Measurements from ENCODE around the gene HDAC6. TPM values are rescaled to one million over a fixed set of nuclear protein-coding genes. Genes with fewer than 3 reads are reported as not detected.

The HDAC6 gene
- total RNA-seq, 4 donors from 2014 or later, result 55.3 to 90.2 (median 67.9) TPM

DNA sequence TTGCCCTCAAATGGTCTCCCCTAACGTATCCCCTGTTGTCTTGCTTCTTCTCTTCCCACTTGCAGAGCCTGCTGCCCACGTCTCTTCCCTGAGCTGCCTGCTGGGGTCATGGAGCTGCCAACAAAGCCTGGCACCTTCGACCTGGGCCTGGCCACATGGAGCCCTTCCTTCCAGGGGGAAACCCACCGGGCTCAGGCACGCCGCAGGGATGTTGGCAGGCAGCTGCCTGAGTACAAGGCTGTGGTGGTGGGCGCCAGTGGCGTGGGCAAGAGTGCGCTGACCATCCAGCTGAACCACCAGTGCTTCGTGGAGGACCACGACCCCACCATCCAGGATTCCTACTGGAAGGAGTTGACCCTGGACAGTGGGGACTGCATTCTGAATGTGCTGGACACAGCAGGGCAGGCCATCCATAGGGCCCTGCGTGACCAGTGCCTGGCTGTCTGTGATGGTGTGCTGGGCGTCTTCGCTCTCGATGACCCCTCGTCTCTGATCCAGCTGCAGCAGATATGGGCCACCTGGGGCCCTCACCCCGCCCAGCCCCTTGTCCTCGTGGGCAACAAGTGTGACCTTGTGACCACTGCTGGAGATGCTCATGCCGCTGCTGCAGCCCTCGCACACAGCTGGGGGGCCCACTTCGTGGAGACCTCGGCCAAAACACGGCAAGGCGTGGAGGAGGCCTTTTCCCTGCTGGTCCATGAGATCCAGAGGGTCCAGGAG is 27.3 kb downstream of the HDAC6 start:
- TF ChIP-seq POLR2A (IDR thresholded peaks at IDR 0.05), result no peak
- TF ChIP-seq, protein P1, sequence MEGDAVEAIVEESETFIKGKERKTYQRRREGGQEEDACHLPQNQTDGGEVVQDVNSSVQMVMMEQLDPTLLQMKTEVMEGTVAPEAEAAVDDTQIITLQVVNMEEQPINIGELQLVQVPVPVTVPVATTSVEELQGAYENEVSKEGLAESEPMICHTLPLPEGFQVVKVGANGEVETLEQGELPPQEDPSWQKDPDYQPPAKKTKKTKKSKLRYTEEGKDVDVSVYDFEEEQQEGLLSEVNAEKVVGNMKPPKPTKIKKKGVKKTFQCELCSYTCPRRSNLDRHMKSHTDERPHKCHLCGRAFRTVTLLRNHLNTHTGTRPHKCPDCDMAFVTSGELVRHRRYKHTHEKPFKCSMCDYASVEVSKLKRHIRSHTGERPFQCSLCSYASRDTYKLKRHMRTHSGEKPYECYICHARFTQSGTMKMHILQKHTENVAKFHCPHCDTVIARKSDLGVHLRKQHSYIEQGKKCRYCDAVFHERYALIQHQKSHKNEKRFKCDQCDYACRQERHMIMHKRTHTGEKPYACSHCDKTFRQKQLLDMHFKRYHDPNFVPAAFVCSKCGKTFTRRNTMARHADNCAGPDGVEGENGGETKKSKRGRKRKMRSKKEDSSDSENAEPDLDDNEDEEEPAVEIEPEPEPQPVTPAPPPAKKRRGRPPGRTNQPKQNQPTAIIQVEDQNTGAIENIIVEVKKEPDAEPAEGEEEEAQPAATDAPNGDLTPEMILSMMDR (IDR thresholded peaks at IDR 0.05), result no peak
- intact Hi-C loops (cut with DNase I; ENCODE audit: low total_unique reads), result no loop called here
- DNase-seq (ENCODE audit: low spot score in 2 of 2), result no peak
- no peak overlapping the region for H3K4me3 ChIP-seq (ENCODE audit: low read depth, poor library complexity, severe bottlenecking)
- WGBS, 2 donors, result 90% methylated on average over 13 to 18 of the region's 24 CpGs

DNA sequence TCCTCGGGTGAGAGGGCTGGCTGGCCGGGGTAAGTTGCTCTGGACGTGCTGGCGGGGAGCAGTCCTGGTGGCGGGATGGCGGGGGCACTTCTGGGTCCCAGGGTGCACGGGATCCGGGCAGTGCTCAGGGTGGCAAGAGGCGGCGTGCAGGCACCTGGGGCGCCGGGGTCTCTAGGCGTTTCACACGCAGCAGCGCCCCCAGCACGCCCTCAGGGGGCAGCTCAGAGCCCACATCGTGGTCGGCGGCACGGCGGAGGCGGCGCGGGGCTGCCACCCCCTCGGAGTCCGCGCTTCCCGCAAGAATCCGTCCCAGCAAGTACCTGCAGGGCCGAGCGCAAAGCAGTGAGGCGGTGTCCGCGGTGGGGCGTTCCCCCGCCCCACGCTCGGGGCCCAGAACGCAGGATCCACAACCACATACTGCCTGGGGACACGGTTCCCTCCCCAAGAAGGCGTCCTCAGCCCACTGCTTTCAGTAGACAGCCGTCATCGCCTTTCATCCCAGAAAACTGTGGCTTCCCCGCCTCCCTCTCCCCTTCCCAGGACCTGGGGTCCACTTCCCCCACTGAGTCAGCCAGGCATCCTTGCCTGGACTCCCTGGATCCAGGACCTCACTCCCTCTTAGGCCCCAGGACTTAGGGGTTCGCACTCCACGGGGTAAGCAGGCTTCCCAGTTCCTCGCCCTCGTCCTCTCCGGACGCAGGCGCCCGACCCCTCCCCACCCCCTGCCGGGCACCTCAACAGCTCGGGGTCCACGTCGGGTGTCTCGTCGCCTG is 29.5 kb downstream of the HDAC6 start:
- WGBS, 2 donors, result 19 to 46% methylated on average over 8 to 58 of the region's 58 CpGs
- intact Hi-C loops (cut with DNase I; ENCODE audit: low total_unique reads), result no loop called here
- TF ChIP-seq POLR2A (IDR thresholded peaks at IDR 0.05), result no peak
- TF ChIP-seq, protein P1 (IDR thresholded peaks at IDR 0.05), result no peak
- H3K4me3 ChIP-seq (ENCODE audit: low read depth, poor library complexity, severe bottlenecking), result no peak overlapping the region
- no peak for DNase-seq (ENCODE audit: low spot score in 2 of 2)

DNA sequence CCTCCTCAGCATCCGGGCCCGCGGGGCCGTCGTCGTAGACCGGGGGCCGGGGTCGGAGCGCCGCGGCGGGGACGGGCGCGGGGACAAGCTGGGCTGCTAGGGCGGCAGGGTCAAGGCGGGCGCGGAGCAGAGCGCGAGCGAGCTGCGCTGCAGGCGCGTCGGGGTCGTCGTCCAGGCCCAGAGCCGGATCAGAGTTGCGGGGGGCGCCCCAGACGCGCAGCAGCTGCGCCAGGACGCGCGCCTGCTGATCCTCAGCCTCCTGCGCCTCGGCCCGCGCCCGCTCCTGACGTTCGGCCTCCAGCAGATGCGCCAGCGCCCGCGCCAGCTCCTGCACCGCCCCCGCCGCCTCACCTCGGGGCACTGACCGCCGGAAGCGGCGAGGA is 30.0 kb downstream of the HDAC6 start:
- no peak for TF ChIP-seq POLR2A (IDR thresholded peaks at IDR 0.05)
- TF ChIP-seq, protein P1 (IDR thresholded peaks at IDR 0.05), result no peak
- intact Hi-C loops (cut with DNase I; ENCODE audit: low total_unique reads), result no loop called here
- no peak for DNase-seq (ENCODE audit: low spot score in 2 of 2)
- 48% methylated on average over 57 of the region's 57 CpGs; no CpG with 5 or more reads in 1 of the 2 donors for WGBS, 2 donors
- H3K4me3 ChIP-seq (ENCODE audit: low read depth, poor library complexity, severe bottlenecking), result no peak overlapping the region

DNA sequence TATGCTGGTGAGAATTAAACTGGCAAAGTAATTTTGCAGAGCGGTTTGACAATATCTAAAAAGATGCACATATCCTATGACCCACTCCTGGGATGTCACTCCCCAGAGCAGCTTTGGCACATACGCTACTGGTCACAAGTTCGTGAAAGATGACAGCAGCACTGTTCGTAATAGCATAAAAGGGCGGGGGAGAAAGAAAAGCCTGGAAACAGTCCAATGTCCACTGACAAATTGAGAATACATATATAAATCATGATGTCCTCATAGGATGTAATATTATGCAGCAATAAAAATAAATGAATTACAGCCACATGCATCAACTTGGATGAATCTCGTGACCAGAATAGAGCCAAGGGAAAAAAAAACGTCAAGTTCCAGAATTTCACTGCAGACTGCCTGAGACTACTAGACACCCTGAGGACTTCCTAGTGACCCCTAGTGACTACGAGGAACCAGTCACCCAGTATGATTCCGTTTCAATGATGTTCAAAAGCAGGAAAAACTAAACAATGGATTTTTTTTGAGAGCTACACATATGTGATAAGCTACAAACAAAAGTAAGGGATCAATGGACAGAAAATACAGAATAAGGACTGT is 31.8 kb downstream of the HDAC6 start:
- DNase-seq (ENCODE audit: low spot score in 2 of 2), result no peak
- WGBS, 2 donors, result 39 to 50% methylated on average over 9 of the region's 9 CpGs
- TF ChIP-seq, protein P1 (IDR thresholded peaks at IDR 0.05), result no peak
- TF ChIP-seq POLR2A (IDR thresholded peaks at IDR 0.05), result no peak
- H3K4me3 ChIP-seq (ENCODE audit: low read depth, poor library complexity, severe bottlenecking), result no peak overlapping the region
- intact Hi-C loops (cut with DNase I; ENCODE audit: low total_unique reads), result no loop called here

DNA sequence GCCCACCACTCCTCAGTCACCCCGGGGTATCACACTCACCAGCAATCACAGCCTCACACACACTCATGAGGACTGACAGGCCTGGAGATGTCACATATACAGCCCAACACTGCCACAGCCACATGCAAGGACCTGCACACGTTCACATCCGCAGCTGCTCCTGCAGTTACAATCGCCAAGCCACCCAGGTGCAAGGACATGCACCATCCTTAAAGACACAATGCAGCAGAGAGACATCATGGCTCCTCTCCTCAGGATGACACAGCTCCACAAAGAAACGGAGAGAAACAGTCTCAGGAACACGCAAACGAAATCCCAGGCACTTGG is 32.5 kb downstream of the HDAC6 start:
- no peak for DNase-seq (ENCODE audit: low spot score in 2 of 2)
- WGBS, 2 donors, result 3 to 41% methylated on average over 5 to 7 of the region's 7 CpGs
- intact Hi-C loops (cut with DNase I; ENCODE audit: low total_unique reads), result no loop called here

More for the DNA sequence above, 32.5 kb downstream of the HDAC6 start:
- no peak overlapping the region for H3K4me3 ChIP-seq (ENCODE audit: low read depth, poor library complexity, severe bottlenecking)
- no peak for TF ChIP-seq POLR2A (IDR thresholded peaks at IDR 0.05)
- TF ChIP-seq, protein P1 (IDR thresholded peaks at IDR 0.05), result no peak

All from lower leg skin (tissue), 4 donors.